H1 (cell line): ENCODE results near the gene MINPP1.

Experiments
- CTCF ChIP-seq, 3 experiments: IDR thresholded peaks; 1 replicate in 2 of 3; 2 replicates in 1 of 3; pipeline versions ENCODE4 v1.5.1 to v1.6.1; 2011; ENCODE audit warnings: low read length in 3 of 3, mild to moderate bottlenecking in 3 of 3, inconsistent platforms in 2 of 3, low read depth in 1 of 3, moderate library complexity in 1 of 3; ENCODE audit not compliant: insufficient read depth in 1 of 3; ENCODE audit errors: control extremely low read depth in 1 of 3
- EZH2 ChIP-seq: fragments of 200-600 bp; sonication (generic); IDR thresholded peaks from 2 replicates; pipeline ENCODE4 v1.7.1; 2012; ENCODE audit warnings: low read depth, mild to moderate bottlenecking, moderate library complexity, low read length, inconsistent platforms; ENCODE audit not compliant: severe bottlenecking
- JUND ChIP-seq: IDR thresholded peaks from 2 replicates; pipeline ENCODE4 v1.6.1; 2011; ENCODE audit warnings: mild to moderate bottlenecking, improper control_type of control experiment, low read length
- RAD21 ChIP-seq, 2 experiments: IDR thresholded peaks in 1 of 2; conservative IDR thresholded peaks in 1 of 2; 2 replicates each; pipeline ENCODE4 v1.6.1; 2011; ENCODE audit warnings: low read depth in 2 of 2, low read length in 2 of 2, improper control_type of control experiment in 1 of 2, inconsistent platforms in 1 of 2, mild to moderate bottlenecking in 1 of 2, moderate library complexity in 1 of 2
- USF2 ChIP-seq: IDR thresholded peaks from 2 replicates; pipeline ENCODE4 v1.6.1; 2011; ENCODE audit warnings: low read length, improper control_type of control experiment

DNA sequence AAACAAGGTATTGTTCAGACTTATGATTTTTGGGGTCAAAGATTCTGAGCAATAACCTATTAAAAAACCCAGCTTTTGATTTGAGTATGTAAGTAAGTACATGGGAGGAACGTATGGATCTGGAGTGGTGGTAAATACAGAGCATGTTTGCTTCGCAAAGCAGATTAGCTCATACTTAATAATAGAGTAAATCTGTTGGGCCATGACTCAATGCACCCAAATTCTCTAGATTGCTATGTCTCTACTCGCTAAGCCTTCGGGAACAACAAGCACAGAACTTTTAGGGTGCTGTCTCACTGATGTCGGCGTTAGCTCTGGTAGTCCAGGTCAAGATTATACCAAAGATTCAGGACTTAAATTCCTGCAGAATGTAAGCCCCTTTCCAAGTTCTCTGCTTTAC, 807 bp upstream of the MINPP1 start:
- TF ChIP-seq JUND (no peak), CTCF (IDR thresholded peaks at IDR 0.05; ENCODE audit: control extremely low read depth in 1 of 3, insufficient read depth in 1 of 3, low read depth in 1 of 3, low read length in 3 of 3) (no peak), USF2 (no peak), RAD21 (IDR thresholded peaks at IDR 0.05 in 1 of 2, conservative IDR thresholded peaks at IDR 0.05 in 1 of 2; ENCODE audit: low read depth in 2 of 2, low read length in 2 of 2) (no peak), EZH2 (no peak)
